Esophagus muscularis mucosa (tissue), 4 donors: ENCODE results near the gene NTRK3.

Experiments
- CTCF ChIP-seq, 3 experiments: fragments of 200-600 bp in 2 of 3; fragments of 450-650 bp in 1 of 3; sonication (generic) in 2 of 3; IDR thresholded peaks; one replicate each; pipeline ENCODE4 v1.5.1; 2017 to 2019; ENCODE audit warnings: antibody characterized with exemption in 3 of 3, mild to moderate bottlenecking in 2 of 3, moderate library complexity in 1 of 3
- EP300 ChIP-seq: sonication (generic); formaldehyde crosslinking; IDR thresholded peaks from one replicate; pipeline ENCODE4 v1.6.1; 2017; ENCODE audit warnings: antibody characterized with exemption
- POLR2A ChIP-seq: fragments of 450-650 bp; IDR thresholded peaks from one replicate; pipeline ENCODE4 v1.6.1; 2017; ENCODE audit warnings: antibody characterized with exemption, moderate library complexity, mild to moderate bottlenecking, low read depth
- POLR2AphosphoS5 ChIP-seq, 2 donors: sonication (generic); formaldehyde crosslinking; IDR thresholded peaks; one replicate each; pipeline ENCODE4 v1.6.1; 2017; ENCODE audit warnings: antibody characterized with exemption in 2 of 2

DNA sequence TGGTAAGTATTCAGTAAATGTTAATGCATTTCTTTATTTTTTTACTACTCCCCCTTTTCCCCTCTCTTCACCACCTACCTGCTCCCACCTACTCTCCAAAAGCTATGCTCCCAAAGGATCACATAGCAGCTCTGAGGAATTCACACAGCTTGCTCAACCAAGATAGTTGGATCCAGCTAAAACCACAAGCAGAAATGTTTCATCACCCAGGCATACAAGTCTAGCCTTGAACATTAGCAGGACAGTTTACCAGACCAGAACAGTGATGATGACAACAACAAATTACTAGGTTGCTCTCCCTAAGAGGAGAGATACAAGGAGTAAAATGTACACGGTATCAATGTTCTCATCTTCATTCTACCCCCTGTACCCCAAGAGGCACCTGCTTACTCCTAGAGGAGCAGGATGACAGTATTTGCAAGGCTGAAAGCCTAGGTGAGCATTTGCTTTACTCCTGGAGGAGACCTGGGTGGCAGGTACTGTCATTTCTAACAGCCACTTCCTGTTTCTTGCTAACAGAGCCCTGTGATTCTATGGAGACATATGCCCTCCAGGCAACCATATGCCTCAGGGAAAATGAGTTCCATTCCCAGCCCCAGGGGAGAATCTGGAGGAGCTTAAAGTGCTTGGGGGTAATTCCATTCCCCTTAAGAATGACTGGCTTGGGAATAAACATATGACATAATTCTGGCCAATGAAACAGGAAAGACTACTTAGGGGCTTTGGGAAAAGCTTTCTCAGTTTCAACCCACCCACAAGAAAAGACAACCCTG, 237.5 kb downstream of the NTRK3 start:
- TF ChIP-seq POLR2AphosphoS5 (IDR thresholded peaks at IDR 0.05) (no peak), CTCF (IDR thresholded peaks at IDR 0.05) (no peak), POLR2A (no peak), EP300 (no peak)
